ENCODE data around the gene CCNI2. TPM values are rescaled to one million over a fixed set of nuclear protein-coding genes. Genes with fewer than 3 reads are reported as not detected.

The CCNI2 gene
- total and polyA plus RNA-seq, 2 donors (not counting 3 experiments of a cell fraction or from before 2014, with no cell fraction given) = 0.25 to 0.53 TPM

DNA sequence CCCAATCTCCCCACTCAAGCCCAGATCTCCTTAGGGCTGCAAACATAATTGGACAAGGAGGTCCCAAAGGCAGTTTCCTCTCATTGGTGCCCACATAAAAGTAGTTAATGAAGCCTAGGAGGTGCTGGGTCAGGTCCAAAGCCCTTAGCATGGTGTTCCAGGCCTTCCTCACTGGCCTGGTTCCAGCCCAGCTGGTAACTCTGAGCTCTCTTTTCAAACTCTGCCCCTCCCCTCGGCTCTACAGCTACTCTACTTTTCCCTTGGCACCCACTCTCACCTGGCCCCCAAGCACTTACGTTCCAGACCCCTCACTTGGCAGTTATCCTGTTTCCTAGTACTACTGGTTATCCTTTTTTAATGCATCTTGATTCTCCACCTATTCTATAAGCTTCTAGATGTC, 19.9 kb downstream of the CCNI2 start:
- no TSS peak for BruUV-seq (replicated peaks)
- Histone ChIP-seq H3K27me3 (ENCODE audit: control insufficient read depth in 2 of 2, insufficient read depth in 2 of 2, low read length in 2 of 2) (no peaks in the 10 kb centered on the region), H3K4me3 (replicated peaks in 1 of 3; ENCODE audit: insufficient read depth in 1 of 3, low read depth in 1 of 3, low read length in 3 of 3) (no peak overlapping the region), H3K9ac (replicated peaks; ENCODE audit: extremely low read depth, insufficient read depth, low read length) (no peak overlapping the region), H2AFZ (ENCODE audit: low read depth, low read length) (no peak overlapping the region), H3K27ac (ENCODE audit: insufficient read depth, low read depth, low read length) (no peak overlapping the region), H3K36me3 (ENCODE audit: control insufficient read depth in 2 of 2, extremely low read depth in 1 of 2, insufficient read depth in 2 of 2, low read length in 2 of 2) (peaks cover 2 to 11% of the 10 kb centered on the region in 2 experiments), H3K79me2 (ENCODE audit: control insufficient read depth, insufficient read depth, low read length) (peaks cover 34% of the 10 kb centered on the region), H3K9me1 (replicated peaks; ENCODE audit: control insufficient read depth, extremely low read depth, insufficient read depth, low read length) (no peaks in the 10 kb centered on the region), H3K9me3 (replicated peaks; ENCODE audit: control insufficient read depth, insufficient read depth, low read length) (no peaks in the 10 kb centered on the region), H3K4me2 (ENCODE audit: insufficient read depth, low read length) (no peak overlapping the region), H4K20me1 (replicated peaks; ENCODE audit: control insufficient read depth, extremely low read depth, insufficient read depth, low read length) (no peaks in the 10 kb centered on the region), H3K4me1 (ENCODE audit: control insufficient read depth, extremely low read depth, insufficient read depth, low read length) (peaks cover 26% of the 10 kb centered on the region)
- ChIA-PET CTCF (interaction anchor here (0.6 to 2.9 kb wide), 8 partner anchors 10 to 60 kb away, joined by 3 to 14 read pairs (median 4); partner anchors contain the start of gene SEPTIN8), POLR2A (no interaction called here)
- DNase-seq (ENCODE audit: low read depth, low spot score) = peak; percentile 22
- FAIRE-seq = no peak
- TF ChIP-seq, protein P1, sequence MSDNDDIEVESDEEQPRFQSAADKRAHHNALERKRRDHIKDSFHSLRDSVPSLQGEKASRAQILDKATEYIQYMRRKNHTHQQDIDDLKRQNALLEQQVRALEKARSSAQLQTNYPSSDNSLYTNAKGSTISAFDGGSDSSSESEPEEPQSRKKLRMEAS (IDR thresholded peaks at IDR 0.05; ENCODE audit: insufficient read depth, insufficient read length) = no peak
- no peak for TF ChIP-seq POLR2AphosphoS5 (IDR thresholded peaks at IDR 0.05; ENCODE audit: insufficient read depth, low read depth, low read length)
- no peak for TF ChIP-seq MYC (IDR thresholded peaks at IDR 0.05; ENCODE audit: low read depth, low read length)
- no peak for TF ChIP-seq EZH2 (IDR thresholded peaks at IDR 0.05; ENCODE audit: borderline replicate concordance, low read depth, low read length, severe bottlenecking)
- no peak for TF ChIP-seq FOS (IDR thresholded peaks at IDR 0.05; ENCODE audit: borderline replicate concordance, insufficient read depth, low read length)
- TF ChIP-seq POLR2A (IDR thresholded peaks at IDR 0.05; ENCODE audit: low read depth, low read length) = no peak
- TF ChIP-seq, protein P2, sequence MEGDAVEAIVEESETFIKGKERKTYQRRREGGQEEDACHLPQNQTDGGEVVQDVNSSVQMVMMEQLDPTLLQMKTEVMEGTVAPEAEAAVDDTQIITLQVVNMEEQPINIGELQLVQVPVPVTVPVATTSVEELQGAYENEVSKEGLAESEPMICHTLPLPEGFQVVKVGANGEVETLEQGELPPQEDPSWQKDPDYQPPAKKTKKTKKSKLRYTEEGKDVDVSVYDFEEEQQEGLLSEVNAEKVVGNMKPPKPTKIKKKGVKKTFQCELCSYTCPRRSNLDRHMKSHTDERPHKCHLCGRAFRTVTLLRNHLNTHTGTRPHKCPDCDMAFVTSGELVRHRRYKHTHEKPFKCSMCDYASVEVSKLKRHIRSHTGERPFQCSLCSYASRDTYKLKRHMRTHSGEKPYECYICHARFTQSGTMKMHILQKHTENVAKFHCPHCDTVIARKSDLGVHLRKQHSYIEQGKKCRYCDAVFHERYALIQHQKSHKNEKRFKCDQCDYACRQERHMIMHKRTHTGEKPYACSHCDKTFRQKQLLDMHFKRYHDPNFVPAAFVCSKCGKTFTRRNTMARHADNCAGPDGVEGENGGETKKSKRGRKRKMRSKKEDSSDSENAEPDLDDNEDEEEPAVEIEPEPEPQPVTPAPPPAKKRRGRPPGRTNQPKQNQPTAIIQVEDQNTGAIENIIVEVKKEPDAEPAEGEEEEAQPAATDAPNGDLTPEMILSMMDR (IDR thresholded peaks at IDR 0.05; ENCODE audit: extremely low read depth in 1 of 2, insufficient read depth in 1 of 2, low read depth in 1 of 2, low read length in 2 of 2) = no peak
- no peak for TF ChIP-seq GATA2 (IDR thresholded peaks at IDR 0.05; ENCODE audit: insufficient read depth, insufficient read length, low read depth, low read length)
- no peak for TF ChIP-seq JUN (IDR thresholded peaks at IDR 0.05; ENCODE audit: borderline replicate concordance, insufficient read depth, insufficient read length, low read depth)
- intact Hi-C loops (cut with micrococcal nuclease) (no loop called here), dilution Hi-C loops (cut with MboI; ENCODE audit: extremely low pct_ligation_motif_present, low sequenced_read_pairs) (no loop called here)
